Raji (cell line): ENCODE data around the gene KLK14.

Source experiments
- POLR2A ChIP-seq: IDR thresholded peaks from 2 replicates; pipeline ENCODE4 v1.6.1; 2011; ENCODE audit warnings: low read depth, low read length, control low read depth; ENCODE audit not compliant: insufficient read depth

Gene KLK14

GRCh38 chr19:51119101-51119500 is 36.4 kb upstream of the KLK14 start:
- no peak for TF ChIP-seq POLR2A

- TF ChIP-seq POLR2A = no peak
Observed at GRCh38 chr19:51116736-51117286, 34.1 kb upstream of the KLK14 start.

- no peak for TF ChIP-seq POLR2A
Observed at GRCh38 chr19:51114087-51114729, 31.5 kb upstream of the KLK14 start.

- no peak for TF ChIP-seq POLR2A
Observed at GRCh38 chr19:51111606-51112005, 28.9 kb upstream of the KLK14 start.

GRCh38 chr19:51110666-51110971 is 27.9 kb upstream of the KLK14 start:
- no peak for TF ChIP-seq POLR2A

DNA sequence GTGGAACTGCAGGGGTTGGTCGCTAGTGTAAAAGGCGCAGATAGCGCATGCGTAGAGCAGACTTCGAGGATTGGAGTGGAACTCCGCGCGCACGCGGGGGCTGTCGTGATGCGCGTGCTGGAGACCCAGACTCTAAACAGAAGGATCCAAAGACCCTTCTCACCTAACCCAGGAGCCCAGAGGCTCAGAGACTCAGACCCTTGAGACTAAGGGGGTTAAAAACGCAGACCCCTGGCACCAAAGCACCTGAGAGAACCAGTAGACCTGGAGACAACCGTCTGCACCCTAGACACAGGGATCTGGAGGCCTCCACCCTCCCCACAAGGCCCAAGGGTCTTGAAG is 26.1 kb upstream of the KLK14 start:
- no peak for TF ChIP-seq POLR2A

DNA sequence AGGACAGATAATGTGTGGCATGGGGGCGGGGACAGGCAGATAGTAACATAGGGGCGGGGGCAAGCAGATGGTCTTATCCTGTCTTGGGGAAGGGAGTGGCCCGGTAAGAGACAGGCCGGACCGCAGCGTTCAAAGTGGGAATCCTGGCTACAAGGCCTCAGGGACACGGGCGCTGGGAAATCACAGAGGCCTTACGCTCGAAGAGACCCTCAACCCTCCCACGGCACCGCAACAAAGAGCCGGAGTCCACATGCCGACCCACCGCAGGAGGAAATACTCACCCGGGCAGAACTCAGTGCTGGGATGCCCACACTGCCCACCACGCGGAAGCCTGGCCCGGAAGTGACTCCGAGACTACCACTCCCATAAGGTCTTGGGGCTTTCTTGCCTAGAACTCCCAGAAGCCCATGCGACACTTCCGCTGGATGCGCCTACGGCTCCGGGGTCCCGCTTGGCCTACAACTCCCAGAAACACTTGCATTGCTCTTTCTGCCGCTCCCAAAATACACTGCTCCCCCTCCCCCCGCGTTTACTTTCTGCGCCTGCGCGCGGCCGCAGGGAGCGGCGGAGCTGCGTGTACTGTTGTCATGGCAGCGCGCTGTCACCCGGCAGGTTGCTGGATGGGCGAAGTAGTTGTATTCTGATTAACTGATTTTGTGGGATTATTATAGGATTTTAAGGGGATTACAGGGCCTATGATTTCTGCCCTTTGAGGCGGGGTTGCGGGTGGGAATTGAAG is 25.5 kb upstream of the KLK14 start, which contains the start of gene CTU1:
CTU1 (minus strand) TSS at position 344 of the 739 bp plus-strand sequence. CDS start 3,840 bp downstream, outside the sequence.
- TF ChIP-seq POLR2A = peak; percentile 83

DNA sequence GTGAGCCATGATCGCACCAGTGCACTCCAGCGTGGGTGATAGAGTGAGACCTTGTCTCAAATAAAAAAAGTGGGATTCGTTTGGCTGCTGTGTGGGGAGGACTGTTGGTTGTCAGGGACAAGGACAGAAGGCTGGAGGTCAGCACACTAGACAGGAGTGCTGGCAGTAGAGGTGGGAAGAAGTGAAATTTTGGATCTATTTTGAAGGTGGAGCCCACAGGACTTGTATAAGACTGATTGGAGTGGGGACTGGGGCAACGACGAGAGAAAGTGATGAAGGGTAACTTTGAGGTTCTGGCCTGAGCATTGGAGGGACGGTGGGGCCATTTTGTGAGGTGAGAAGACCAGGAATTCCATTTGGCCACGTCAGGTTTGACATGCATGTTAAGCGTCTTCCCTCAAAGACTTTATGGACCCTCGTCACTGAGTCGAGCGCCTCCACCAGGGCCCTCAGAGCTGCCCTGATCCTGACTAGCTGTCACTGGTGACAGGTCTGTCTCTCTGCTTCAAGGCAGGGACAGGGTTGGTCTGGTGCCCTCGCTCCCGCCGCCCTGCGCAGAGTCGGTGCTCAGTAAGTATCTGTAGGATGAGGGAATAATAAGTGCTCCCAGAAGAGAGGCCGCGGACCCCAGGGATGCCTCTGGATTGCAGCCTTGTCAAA is 24.8 kb upstream of the KLK14 start:
- TF ChIP-seq POLR2A = no peak

GRCh38 chr19:51103926-51104341 is 21.2 kb upstream of the KLK14 start:
- no peak for TF ChIP-seq POLR2A

GRCh38 chr19:51102991-51103390 is 20.3 kb upstream of the KLK14 start:
- TF ChIP-seq POLR2A = no peak

DNA sequence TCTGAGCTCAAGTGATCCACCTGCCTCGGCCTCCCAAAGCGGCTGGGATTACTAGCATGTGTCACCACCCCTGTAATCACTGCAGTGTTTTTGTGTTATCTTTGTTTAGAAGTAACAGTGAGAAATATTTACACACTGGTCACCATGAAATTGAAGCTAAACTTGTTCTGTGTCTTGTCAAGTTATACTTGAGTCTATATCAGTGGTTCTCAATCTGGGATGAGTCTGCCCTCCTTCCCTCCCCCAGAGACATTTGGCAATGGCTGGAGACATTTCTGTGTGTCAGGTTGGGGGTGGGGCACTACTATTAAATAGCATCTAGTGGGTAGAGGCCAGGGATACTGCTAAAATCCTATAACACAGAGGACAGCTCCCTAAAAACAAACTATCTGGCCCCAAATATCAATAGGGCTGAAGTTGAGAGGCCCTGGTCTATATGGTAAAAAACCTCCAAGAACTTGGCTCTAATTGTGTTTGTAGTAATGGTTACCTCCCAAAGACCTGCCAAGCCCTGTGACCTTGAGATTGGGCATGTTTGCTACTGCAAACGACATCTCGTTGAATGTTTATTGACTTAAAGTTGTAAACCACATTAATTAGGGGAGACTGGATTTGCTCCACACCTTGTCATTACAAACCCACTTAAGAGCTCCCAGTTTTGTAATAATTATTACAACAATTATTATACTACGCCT is 18.6 kb upstream of the KLK14 start:
- TF ChIP-seq POLR2A = no peak

DNA sequence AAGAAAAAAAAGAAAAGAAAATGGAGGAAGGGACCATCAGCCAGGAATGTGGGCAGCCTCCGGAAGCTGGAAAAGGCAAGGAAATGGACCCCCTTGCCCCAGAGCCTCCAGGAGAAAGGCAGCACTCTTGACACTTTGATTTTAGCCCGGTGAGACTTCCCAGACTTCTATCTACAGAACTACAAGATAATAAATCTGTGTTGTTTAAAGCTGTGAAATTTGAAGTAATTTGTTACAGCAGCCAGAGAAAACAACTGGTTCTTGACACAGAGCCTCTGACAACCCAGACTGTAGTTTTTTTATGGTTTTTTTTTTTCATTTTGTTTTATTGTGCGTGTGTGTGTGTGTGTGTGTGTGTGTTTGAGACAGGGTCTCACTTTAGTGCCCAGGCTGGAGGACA is 17.9 kb upstream of the KLK14 start:
- TF ChIP-seq POLR2A = no peak

DNA sequence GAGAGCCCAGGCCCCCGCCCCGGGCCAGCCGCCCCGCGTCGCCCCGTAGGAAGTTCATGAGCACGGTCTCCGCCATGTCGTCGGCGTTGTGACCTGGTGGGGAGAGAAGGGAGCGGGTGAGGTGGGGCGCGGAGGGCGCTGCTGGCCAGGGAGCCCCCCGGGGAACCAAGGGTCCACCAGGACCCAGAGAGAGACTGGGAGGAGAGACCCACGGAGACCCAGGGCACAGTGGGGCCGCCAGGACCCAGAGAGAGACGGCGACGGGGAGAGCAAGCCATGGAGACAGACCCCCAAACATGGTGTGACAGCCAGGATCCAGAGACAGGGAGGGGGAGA is 16.3 kb upstream of the KLK14 start:
- TF ChIP-seq POLR2A = no peak

DNA sequence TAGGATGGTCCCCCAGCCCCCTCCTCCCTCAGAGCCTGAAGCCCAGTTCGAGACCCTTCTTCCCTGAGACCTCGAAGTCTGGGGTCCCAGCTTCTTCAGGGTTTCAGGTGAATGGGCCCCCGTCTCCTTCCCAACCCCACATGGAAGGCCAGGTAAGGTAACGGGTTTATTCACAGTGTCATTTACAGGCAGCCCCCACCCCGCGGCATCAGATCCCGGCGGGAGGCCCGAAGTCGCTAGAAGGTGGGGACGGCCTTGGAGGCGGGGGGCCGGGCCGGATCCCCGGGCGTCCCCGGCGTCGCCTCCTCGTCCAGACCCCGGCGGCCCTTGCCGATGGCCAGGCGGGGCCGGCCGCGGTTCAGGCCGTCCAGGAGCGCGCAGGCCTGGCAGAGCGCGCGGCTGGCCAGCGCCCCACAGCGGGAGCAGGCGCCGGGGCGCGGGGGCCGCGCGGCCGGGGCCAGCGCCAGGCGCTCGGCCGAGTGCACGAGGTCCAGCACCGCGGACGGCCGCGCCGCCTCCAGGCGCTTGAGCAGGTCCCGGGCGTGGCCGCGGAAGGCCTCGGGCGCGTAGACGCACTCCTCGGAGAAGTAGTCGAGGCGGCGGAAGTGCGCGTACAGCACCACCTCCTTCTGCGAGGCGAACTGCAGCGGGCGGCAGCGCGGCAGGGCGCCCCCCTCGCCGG is 15.8 kb upstream of the KLK14 start:
- no peak for TF ChIP-seq POLR2A

DNA sequence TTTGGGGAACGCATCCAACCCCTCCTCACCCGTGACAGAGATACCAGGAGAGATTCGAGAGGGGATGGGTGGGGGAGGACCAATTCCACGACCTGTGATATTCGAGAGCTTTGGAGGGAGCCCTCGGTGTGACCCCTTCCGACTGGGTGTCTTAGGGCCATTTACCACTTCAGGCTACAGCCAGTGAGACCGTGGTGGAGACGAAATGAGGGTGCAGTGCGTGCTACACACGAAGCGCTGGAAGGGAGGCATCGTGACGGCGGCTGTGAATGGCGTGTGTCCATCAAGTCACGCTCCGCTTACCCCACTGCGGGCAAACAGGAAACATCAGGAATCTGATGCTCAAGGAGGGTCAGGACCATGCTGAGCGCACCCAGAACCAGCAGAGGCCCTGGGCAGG is 15.1 kb upstream of the KLK14 start:
- TF ChIP-seq POLR2A = no peak
